Lower lobe of right lung (tissue), 2 donors: ENCODE results near the gene FGF18. TPM values are rescaled to one million over a fixed set of nuclear protein-coding genes. Genes with fewer than 3 reads are reported as not detected.

Experiments
- ATAC-seq, 2 donors: fragments of 200-7000 bp; cut with Tn5 transposase; one replicate each; pipeline ENCODE4 v1.9.1; 2020 to 2022; ENCODE audit warnings: mild to moderate bottlenecking in 2 of 2, moderate library complexity in 2 of 2
- DNase-seq: peaks from one replicate; pipeline ENCODE4 v3.0.0-alpha.2; 2020
- H3K27ac ChIP-seq: fragments of 200-600 bp; one replicate; pipeline ENCODE4 v1.8.0; 2022
- H3K27me3 ChIP-seq: fragments of 200-600 bp; one replicate; pipeline ENCODE4 v1.8.0; 2022; ENCODE audit warnings: low read depth
- H3K36me3 ChIP-seq: fragments of 200-600 bp; one replicate; pipeline ENCODE4 v1.8.0; 2022; ENCODE audit warnings: mild to moderate bottlenecking
- H3K4me1 ChIP-seq: fragments of 200-600 bp; one replicate; pipeline ENCODE4 v1.8.0; 2022
- H3K4me3 ChIP-seq: fragments of 200-600 bp; one replicate; pipeline ENCODE4 v1.8.0; 2022; ENCODE audit warnings: mild to moderate bottlenecking
- H3K9me3 ChIP-seq: fragments of 200-600 bp; one replicate; pipeline ENCODE4 v1.8.0; 2022
- intact Hi-C: fragments of 100-400 bp; cut with DNase I; formaldehyde crosslinking; loops from one replicate; pipeline ENCODE4 v1.11.0; 2022
- total RNA-seq: library from RNA; stranded (reverse); fragmentation: NEBNext Ultra II Directional; extraction: Animal tissue kit (Norgen Biotek cat#: 25700); gene quantifications from one replicate; pipeline ENCODE4 v1.2.1, GENCODE V29; 2021
- TF ChIP-seq, protein P1 (sequence below): fragments of 200-600 bp; IDR thresholded peaks from one replicate; pipeline ENCODE4 v1.8.0; 2022; ENCODE audit warnings: antibody characterized with exemption, mild to moderate bottlenecking
- donor health status: DM: no; HTN: yes; CAD: no; lungs with severe emphysema.

The FGF18 gene
- total RNA-seq, 1 donor from 2014 or later, result 2.0 TPM

- H3K27ac ChIP-seq, result no peak overlapping the region
- peaks cover 14% of the 10 kb centered on the region for H3K4me1 ChIP-seq
- DNase-seq, result no peak
- no peaks in the 10 kb centered on the region for H3K9me3 ChIP-seq
- TF ChIP-seq, protein P1, sequence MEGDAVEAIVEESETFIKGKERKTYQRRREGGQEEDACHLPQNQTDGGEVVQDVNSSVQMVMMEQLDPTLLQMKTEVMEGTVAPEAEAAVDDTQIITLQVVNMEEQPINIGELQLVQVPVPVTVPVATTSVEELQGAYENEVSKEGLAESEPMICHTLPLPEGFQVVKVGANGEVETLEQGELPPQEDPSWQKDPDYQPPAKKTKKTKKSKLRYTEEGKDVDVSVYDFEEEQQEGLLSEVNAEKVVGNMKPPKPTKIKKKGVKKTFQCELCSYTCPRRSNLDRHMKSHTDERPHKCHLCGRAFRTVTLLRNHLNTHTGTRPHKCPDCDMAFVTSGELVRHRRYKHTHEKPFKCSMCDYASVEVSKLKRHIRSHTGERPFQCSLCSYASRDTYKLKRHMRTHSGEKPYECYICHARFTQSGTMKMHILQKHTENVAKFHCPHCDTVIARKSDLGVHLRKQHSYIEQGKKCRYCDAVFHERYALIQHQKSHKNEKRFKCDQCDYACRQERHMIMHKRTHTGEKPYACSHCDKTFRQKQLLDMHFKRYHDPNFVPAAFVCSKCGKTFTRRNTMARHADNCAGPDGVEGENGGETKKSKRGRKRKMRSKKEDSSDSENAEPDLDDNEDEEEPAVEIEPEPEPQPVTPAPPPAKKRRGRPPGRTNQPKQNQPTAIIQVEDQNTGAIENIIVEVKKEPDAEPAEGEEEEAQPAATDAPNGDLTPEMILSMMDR, result no peak
- no peak for ATAC-seq
- no peaks in the 10 kb centered on the region for H3K27me3 ChIP-seq
- peaks cover 71% of the 10 kb centered on the region for H3K36me3 ChIP-seq
- intact Hi-C loops, result no loop called here
- no peak overlapping the region for H3K4me3 ChIP-seq
Measured at GRCh38 chr5:171405615-171406014, 13.8 kb upstream of the FGF18 start.

DNA sequence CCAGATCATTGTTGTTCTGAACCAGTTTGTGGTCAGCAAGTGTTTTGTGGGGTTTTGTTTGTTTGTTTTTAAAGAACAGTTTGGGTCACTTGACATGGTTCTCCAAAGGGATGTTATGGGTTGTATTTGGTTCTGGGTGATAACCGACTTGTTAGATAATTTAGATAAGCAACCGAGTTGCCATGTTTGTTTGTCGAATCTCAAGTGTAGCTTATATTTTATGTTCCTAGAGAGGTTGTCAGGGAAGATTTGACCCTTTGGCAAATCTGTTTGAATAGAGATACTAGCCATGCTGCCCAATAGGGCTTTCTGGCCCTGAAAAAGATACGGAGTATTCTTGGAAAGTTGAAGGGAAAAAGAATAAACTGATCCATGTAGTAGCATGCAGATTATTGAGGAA is 12.2 kb upstream of the FGF18 start:
- no peaks in the 10 kb centered on the region for H3K27me3 ChIP-seq
- no peaks in the 10 kb centered on the region for H3K9me3 ChIP-seq
- ATAC-seq, result no peak
- peaks cover 74% of the 10 kb centered on the region for H3K36me3 ChIP-seq
- H3K4me1 ChIP-seq, result peaks cover 14% of the 10 kb centered on the region
- no peak overlapping the region for H3K27ac ChIP-seq
- TF ChIP-seq, protein P1, result no peak
- no peak overlapping the region for H3K4me3 ChIP-seq
- no peak for DNase-seq
- intact Hi-C loops, result no loop called here

- Histone ChIP-seq H3K27ac (no peak overlapping the region), H3K4me1 (peaks cover 14% of the 10 kb centered on the region), H3K4me3 (no peak overlapping the region), H3K36me3 (peaks cover 96% of the 10 kb centered on the region), H3K9me3 (no peaks in the 10 kb centered on the region), H3K27me3 (no peaks in the 10 kb centered on the region)
- TF ChIP-seq, protein P1, result no peak
- intact Hi-C loops, result loop anchor here (10.0 kb wide), 1 partner anchor 495 kb away; no protein-coding TSS in a partner anchor
- DNase-seq, result no peak
- no peak for ATAC-seq
Measured at GRCh38 chr5:171409164-171410136, 10.0 kb upstream of the FGF18 start.

DNA sequence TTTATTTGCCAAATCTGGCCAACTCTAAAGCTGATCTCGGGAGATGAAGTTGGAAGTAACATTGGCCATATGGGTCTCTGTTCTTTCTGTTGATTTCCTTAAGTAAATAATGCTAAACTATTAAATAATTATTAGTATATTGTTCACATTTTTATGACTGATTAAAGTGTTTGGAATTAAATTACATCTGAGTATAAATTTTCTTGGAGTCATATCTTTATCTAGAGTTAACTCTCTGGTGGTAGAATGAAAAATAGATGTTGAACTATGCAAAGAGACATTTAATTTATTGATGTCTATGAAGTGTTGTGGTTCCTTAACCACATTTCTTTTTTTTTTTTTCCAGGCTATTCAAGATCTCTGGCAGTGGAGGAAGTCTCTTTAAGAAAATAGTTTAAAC is 9.3 kb upstream of the FGF18 start:
- intact Hi-C loops, result loop anchor here (10.0 kb wide), 1 partner anchor 495 kb away; no protein-coding TSS in a partner anchor

DNA sequence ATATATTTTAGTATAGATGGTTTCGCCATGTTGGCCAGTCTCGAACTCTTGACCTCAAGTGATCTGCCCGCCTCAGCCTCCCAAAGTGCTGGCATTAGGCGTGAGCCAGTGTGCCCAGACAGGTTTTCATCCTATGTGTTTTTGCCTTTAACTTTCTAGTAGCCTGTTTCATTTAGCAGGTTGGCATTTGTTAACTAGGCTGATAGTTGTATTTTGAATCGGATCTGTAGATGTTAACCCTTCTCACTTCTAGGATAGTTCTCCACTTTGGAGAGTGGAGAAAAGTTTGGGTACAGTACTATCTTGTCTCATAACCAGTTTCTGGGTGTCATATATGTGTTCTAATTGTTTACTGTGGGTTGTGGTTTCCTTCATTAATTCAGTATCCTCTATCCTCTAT is 7.3 kb upstream of the FGF18 start:
- Histone ChIP-seq H3K9me3 (no peaks in the 10 kb centered on the region), H3K36me3 (peaks cover 72% of the 10 kb centered on the region), H3K4me3 (no peak overlapping the region), H3K27me3 (no peaks in the 10 kb centered on the region), H3K4me1 (peaks cover 14% of the 10 kb centered on the region), H3K27ac (no peak overlapping the region)
- intact Hi-C loops, result loop anchor here (10.0 kb wide), 1 partner anchor 493 kb away; no protein-coding TSS in a partner anchor
- ATAC-seq, result no peak
- no peak for DNase-seq
- TF ChIP-seq, protein P1, result no peak

More for the DNA sequence above, 9.3 kb upstream of the FGF18 start:
- no peaks in the 10 kb centered on the region for H3K9me3 ChIP-seq
- no peak overlapping the region for H3K27ac ChIP-seq
- TF ChIP-seq, protein P1, result no peak
- no peaks in the 10 kb centered on the region for H3K27me3 ChIP-seq
- no peak for DNase-seq
- H3K36me3 ChIP-seq, result peaks cover 92% of the 10 kb centered on the region
- H3K4me3 ChIP-seq, result no peak overlapping the region
- ATAC-seq, result no peak
- H3K4me1 ChIP-seq, result peaks cover 14% of the 10 kb centered on the region
